HL-60/S4 (cell line): ENCODE measurements around the gene PSME1.
"Not testable (repeated sequence)": the region's sequence is repeated elsewhere in the genome, so short reads cannot be mapped to it uniquely, and the experiment has no call there.

Experiments used
- in situ Hi-C: fragments of 300-500 bp; cut with MboI; formaldehyde crosslinking; loops from 2 replicates; pipeline ENCODE4 v1.14.3; 2022; ENCODE audit warnings: low sequenced_read_pairs

The PSME1 gene

GRCh38 chr14:24102357-24103048 lies 33.5 kb upstream of the PSME1 start:
- in situ Hi-C loops = no loop called here

- in situ Hi-C loops = no loop called here
Observed at GRCh38 chr14:24103451-24103850, 32.5 kb upstream of the PSME1 start.

- in situ Hi-C loops = not testable (repeated sequence)
Observed at GRCh38 chr14:24105609-24106239, 30.3 kb upstream of the PSME1 start.

GRCh38 chr14:24106672-24107271 lies 29.2 kb upstream of the PSME1 start:
- in situ Hi-C loops = no loop called here

- in situ Hi-C loops = no loop called here
Observed at GRCh38 chr14:24108336-24108874, 27.6 kb upstream of the PSME1 start.

GRCh38 chr14:24110060-24110459 lies 25.9 kb upstream of the PSME1 start:
- in situ Hi-C loops = no loop called here

- in situ Hi-C loops = no loop called here
Observed at GRCh38 chr14:24110523-24110922, 25.5 kb upstream of the PSME1 start.

GRCh38 chr14:24113379-24113800 lies 22.6 kb upstream of the PSME1 start:
- in situ Hi-C loops = no loop called here

- in situ Hi-C loops = no loop called here
Observed at GRCh38 chr14:24113801-24114531, 22.0 kb upstream of the PSME1 start.

- in situ Hi-C loops = no loop called here
Observed at GRCh38 chr14:24114532-24115421, 21.2 kb upstream of the PSME1 start, which contains the start of the genes DCAF11 and NRL. Gene DCAF11, plus strand, starts transcription at chr14:24114777. Its CDS starts 818 bp downstream, at chr14:24115595. Gene NRL, minus strand, starts transcription at chr14:24114949. Its CDS starts 32,101 bp downstream, at chr14:24082848.

GRCh38 chr14:24115422-24116127 lies 20.4 kb upstream of the PSME1 start:
- in situ Hi-C loops = no loop called here

GRCh38 chr14:24116128-24116814 lies 19.7 kb upstream of the PSME1 start:
- in situ Hi-C loops = no loop called here

- in situ Hi-C loops = no loop called here
Observed at GRCh38 chr14:24117179-24117578, 18.8 kb upstream of the PSME1 start.

GRCh38 chr14:24119691-24120090 lies 16.3 kb upstream of the PSME1 start:
- in situ Hi-C loops = no loop called here

GRCh38 chr14:24121210-24121609 lies 14.8 kb upstream of the PSME1 start:
- in situ Hi-C loops = no loop called here

- in situ Hi-C loops = no loop called here
Observed at GRCh38 chr14:24122416-24122815, 13.6 kb upstream of the PSME1 start.

GRCh38 chr14:24122898-24123297 lies 13.1 kb upstream of the PSME1 start:
- in situ Hi-C loops = no loop called here

- in situ Hi-C loops = no loop called here
Observed at GRCh38 chr14:24123424-24124417, 12.3 kb upstream of the PSME1 start.
